ENCODE measurements around the gene AOPEP. TPM values are rescaled to one million over a fixed set of nuclear protein-coding genes. Genes with fewer than 3 reads are reported as not detected.
A peak's percentile ranks its signal among the peaks of the same experiment; 100 is the strongest.

Gene AOPEP
- total and polyA plus RNA-seq, 2 donors (not counting 3 experiments of a cell fraction or from before 2014, with no cell fraction given): 20.2 to 41.6 TPM

DNA sequence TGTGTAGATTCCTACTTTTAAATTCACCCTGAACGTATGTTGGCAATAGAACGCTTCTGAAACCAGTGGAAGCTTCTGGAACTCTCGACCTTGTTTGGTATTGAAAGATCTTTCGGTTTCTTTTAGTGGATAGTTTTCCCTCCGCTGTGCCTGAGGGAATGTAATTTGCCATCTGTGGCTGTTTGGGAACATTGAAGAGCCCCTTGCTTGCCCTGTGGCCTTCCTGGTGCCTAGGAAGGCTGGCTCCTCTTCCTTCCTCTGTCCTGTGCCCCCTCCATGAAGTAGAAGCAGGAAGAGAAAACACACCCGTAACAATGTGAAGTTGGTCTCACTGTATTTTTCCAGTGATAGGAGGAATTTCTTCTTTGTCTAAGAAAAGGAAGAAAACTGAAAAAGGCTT, 274.3 kb downstream of the AOPEP start:
- POLR2A ChIA-PET: no interaction called here
- BruUV-seq (replicated peaks): no TSS peak
- CTCF ChIA-PET: interaction anchor here (1.7 to 1.8 kb wide), 2 partner anchors 27 to 217 kb away, joined by 5 read pairs; no protein-coding TSS in a partner anchor
- Histone ChIP-seq H3K36me3 (ENCODE audit: control insufficient read depth in 2 of 2, extremely low read depth in 1 of 2, insufficient read depth in 2 of 2, low read length in 2 of 2) (no peaks in the 10 kb centered on the region), H3K4me1 (ENCODE audit: control insufficient read depth, extremely low read depth, insufficient read depth, low read length) (peaks cover 34% of the 10 kb centered on the region), H2AFZ (ENCODE audit: low read depth, low read length) (peak overlapping the region; percentile 99), H4K20me1 (replicated peaks; ENCODE audit: control insufficient read depth, extremely low read depth, insufficient read depth, low read length) (no peaks in the 10 kb centered on the region), H3K27me3 (ENCODE audit: control insufficient read depth in 2 of 2, insufficient read depth in 2 of 2, low read length in 2 of 2) (no peaks in the 10 kb centered on the region), H3K9ac (replicated peaks; ENCODE audit: extremely low read depth, insufficient read depth, low read length) (peak overlapping the region; percentile 61), H3K9me1 (replicated peaks; ENCODE audit: control insufficient read depth, extremely low read depth, insufficient read depth, low read length) (no peaks in the 10 kb centered on the region), H3K27ac (ENCODE audit: insufficient read depth, low read depth, low read length) (peak overlapping the region; percentile 60), H3K4me2 (ENCODE audit: insufficient read depth, low read length) (peak overlapping the region; percentile 85), H3K79me2 (ENCODE audit: control insufficient read depth, insufficient read depth, low read length) (peaks cover 3% of the 10 kb centered on the region), H3K4me3 (replicated peaks in 1 of 3; ENCODE audit: insufficient read depth in 1 of 3, low read depth in 1 of 3, low read length in 3 of 3) (peak overlapping the region in 2 of 3 experiments; percentile 14 to 53), H3K9me3 (replicated peaks; ENCODE audit: control insufficient read depth, insufficient read depth, low read length) (no peaks in the 10 kb centered on the region)
- DNase-seq (ENCODE audit: low read depth, low spot score): peak; percentile 65
- intact Hi-C loops (cut with micrococcal nuclease) (no loop called here), dilution Hi-C loops (cut with MboI; ENCODE audit: extremely low pct_ligation_motif_present, low sequenced_read_pairs) (no loop called here)
- no peak for FAIRE-seq
- no peak for TF ChIP-seq POLR2A (IDR thresholded peaks at IDR 0.05; ENCODE audit: low read depth, low read length)
- no peak for TF ChIP-seq MYC (IDR thresholded peaks at IDR 0.05; ENCODE audit: low read depth, low read length)
- TF ChIP-seq GATA2 (IDR thresholded peaks at IDR 0.05; ENCODE audit: insufficient read depth, insufficient read length, low read depth, low read length): no peak
- TF ChIP-seq POLR2AphosphoS5 (IDR thresholded peaks at IDR 0.05; ENCODE audit: insufficient read depth, low read depth, low read length): no peak
- no peak for TF ChIP-seq JUN (IDR thresholded peaks at IDR 0.05; ENCODE audit: borderline replicate concordance, insufficient read depth, insufficient read length, low read depth)
- no peak for TF ChIP-seq EZH2 (IDR thresholded peaks at IDR 0.05; ENCODE audit: borderline replicate concordance, low read depth, low read length, severe bottlenecking)
- no peak for TF ChIP-seq FOS (IDR thresholded peaks at IDR 0.05; ENCODE audit: borderline replicate concordance, insufficient read depth, low read length)
- TF ChIP-seq, protein P1, sequence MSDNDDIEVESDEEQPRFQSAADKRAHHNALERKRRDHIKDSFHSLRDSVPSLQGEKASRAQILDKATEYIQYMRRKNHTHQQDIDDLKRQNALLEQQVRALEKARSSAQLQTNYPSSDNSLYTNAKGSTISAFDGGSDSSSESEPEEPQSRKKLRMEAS (IDR thresholded peaks at IDR 0.05; ENCODE audit: insufficient read depth, insufficient read length): no peak

DNA sequence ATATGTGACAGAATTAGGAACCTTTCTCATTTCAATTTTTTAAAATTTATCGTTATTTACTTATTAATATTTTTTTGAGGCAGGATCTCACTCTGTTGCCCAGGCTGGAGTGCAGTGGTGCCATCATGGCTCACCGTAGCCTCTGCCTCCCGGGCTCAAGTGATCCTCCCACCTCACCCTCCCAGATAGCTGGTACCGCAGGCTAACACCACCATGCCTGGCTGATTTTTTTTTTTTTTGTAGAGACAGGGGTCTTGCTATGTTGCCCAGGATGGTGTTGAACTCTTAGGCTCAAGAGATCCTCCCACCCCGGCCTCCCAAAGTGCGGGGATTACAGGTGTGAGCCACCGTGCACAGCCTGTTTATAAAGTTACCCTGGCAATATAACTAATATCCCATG, 275.2 kb downstream of the AOPEP start:
- no peaks in the 10 kb centered on the region for H3K27me3 ChIP-seq (ENCODE audit: control insufficient read depth in 2 of 2, insufficient read depth in 2 of 2, low read length in 2 of 2)
- no peak for TF ChIP-seq EZH2 (IDR thresholded peaks at IDR 0.05; ENCODE audit: borderline replicate concordance, low read depth, low read length, severe bottlenecking)
- POLR2A ChIA-PET: no interaction called here
- no peak for DNase-seq (ENCODE audit: low read depth, low spot score)
- H3K79me2 ChIP-seq (ENCODE audit: control insufficient read depth, insufficient read depth, low read length): peaks cover 3% of the 10 kb centered on the region
- H3K4me1 ChIP-seq (ENCODE audit: control insufficient read depth, extremely low read depth, insufficient read depth, low read length): peaks cover 32% of the 10 kb centered on the region
- no TSS peak for BruUV-seq (replicated peaks)
- CTCF ChIA-PET: no interaction called here
- H3K27ac ChIP-seq (ENCODE audit: insufficient read depth, low read depth, low read length): no peak overlapping the region
- dilution Hi-C loops (cut with MboI; ENCODE audit: extremely low pct_ligation_motif_present, low sequenced_read_pairs) (no loop called here), intact Hi-C loops (cut with micrococcal nuclease) (no loop called here)
- H3K4me3 ChIP-seq (replicated peaks in 1 of 3; ENCODE audit: insufficient read depth in 1 of 3, low read depth in 1 of 3, low read length in 3 of 3): no peak overlapping the region
- H3K9ac ChIP-seq (replicated peaks; ENCODE audit: extremely low read depth, insufficient read depth, low read length): no peak overlapping the region
- no peaks in the 10 kb centered on the region for H3K36me3 ChIP-seq (ENCODE audit: control insufficient read depth in 2 of 2, extremely low read depth in 1 of 2, insufficient read depth in 2 of 2, low read length in 2 of 2)
- FAIRE-seq: no peak
- no peaks in the 10 kb centered on the region for H3K9me3 ChIP-seq (replicated peaks; ENCODE audit: control insufficient read depth, insufficient read depth, low read length)
- no peak overlapping the region for H2AFZ ChIP-seq (ENCODE audit: low read depth, low read length)
- no peaks in the 10 kb centered on the region for H4K20me1 ChIP-seq (replicated peaks; ENCODE audit: control insufficient read depth, extremely low read depth, insufficient read depth, low read length)
- no peaks in the 10 kb centered on the region for H3K9me1 ChIP-seq (replicated peaks; ENCODE audit: control insufficient read depth, extremely low read depth, insufficient read depth, low read length)
- no peak overlapping the region for H3K4me2 ChIP-seq (ENCODE audit: insufficient read depth, low read length)

Measured in endothelial cell of umbilical vein (primary cell).